Kidney epithelial cell (primary cell): ENCODE measurements around the gene LCA5L. TPM values are rescaled to one million over a fixed set of nuclear protein-coding genes. Genes with fewer than 3 reads are reported as not detected.

Experiments used
- DNase-seq: peaks from one replicate; pipeline ENCODE4 v3.0.0-alpha.2; 2010; ENCODE audit warnings: low read depth
- H3K27me3 ChIP-seq: 2 replicates; pipeline ENCODE4 v1.6.0; 2011; ENCODE audit warnings: low read length; ENCODE audit not compliant: control insufficient read depth, insufficient read depth
- H3K36me3 ChIP-seq: 2 replicates; pipeline ENCODE4 v1.5.1; 2011; ENCODE audit warnings: low read length; ENCODE audit not compliant: control insufficient read depth, insufficient read depth
- H3K4me3 ChIP-seq: 2 replicates; pipeline ENCODE4 v1.5.1; 2011; ENCODE audit warnings: low read depth, mild to moderate bottlenecking, control low read depth, low read length
- total RNA-seq: library from RNA; depleted of rRNA; stranded (reverse); fragments of >200 nt; gene quantifications from 2 replicates; pipeline ENCODE4 v1.2.3, GENCODE V29; 2015
- TF ChIP-seq, protein P1 (sequence below): IDR thresholded peaks from 2 replicates; pipeline ENCODE4 v1.5.1; 2011; ENCODE audit warnings: mild to moderate bottlenecking, moderate library complexity, low read length, control low read depth, inconsistent platforms; ENCODE audit not compliant: insufficient read depth, poor library complexity, severe bottlenecking

Gene LCA5L
- total RNA-seq, 1 donor from 2014 or later = 2.0 TPM

DNA sequence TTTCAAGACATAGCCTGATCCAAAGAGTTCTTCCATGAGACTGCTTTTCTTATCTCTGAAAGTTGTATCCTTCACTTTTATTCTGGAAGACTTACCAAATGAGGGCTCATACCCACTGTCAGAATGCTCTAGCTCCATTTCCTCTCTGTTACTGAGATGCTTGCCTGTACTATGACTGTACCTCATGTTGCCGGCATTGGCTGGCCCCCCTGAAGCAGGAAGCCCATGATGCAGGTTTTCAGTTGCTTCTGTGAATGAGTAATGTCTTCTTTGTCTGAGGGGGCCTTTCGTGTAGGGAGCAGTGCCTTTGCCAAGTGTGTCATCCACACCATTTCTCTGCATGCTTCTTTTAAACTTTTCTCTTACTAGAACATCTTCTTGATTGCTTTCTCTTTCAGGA, 39.5 kb downstream of the LCA5L start:
- DNase-seq = no peak
- no peaks in the 10 kb centered on the region for H3K36me3 ChIP-seq
- TF ChIP-seq, protein P1, sequence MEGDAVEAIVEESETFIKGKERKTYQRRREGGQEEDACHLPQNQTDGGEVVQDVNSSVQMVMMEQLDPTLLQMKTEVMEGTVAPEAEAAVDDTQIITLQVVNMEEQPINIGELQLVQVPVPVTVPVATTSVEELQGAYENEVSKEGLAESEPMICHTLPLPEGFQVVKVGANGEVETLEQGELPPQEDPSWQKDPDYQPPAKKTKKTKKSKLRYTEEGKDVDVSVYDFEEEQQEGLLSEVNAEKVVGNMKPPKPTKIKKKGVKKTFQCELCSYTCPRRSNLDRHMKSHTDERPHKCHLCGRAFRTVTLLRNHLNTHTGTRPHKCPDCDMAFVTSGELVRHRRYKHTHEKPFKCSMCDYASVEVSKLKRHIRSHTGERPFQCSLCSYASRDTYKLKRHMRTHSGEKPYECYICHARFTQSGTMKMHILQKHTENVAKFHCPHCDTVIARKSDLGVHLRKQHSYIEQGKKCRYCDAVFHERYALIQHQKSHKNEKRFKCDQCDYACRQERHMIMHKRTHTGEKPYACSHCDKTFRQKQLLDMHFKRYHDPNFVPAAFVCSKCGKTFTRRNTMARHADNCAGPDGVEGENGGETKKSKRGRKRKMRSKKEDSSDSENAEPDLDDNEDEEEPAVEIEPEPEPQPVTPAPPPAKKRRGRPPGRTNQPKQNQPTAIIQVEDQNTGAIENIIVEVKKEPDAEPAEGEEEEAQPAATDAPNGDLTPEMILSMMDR = no peak
- H3K4me3 ChIP-seq = no peak overlapping the region
- no peaks in the 10 kb centered on the region for H3K27me3 ChIP-seq

DNA sequence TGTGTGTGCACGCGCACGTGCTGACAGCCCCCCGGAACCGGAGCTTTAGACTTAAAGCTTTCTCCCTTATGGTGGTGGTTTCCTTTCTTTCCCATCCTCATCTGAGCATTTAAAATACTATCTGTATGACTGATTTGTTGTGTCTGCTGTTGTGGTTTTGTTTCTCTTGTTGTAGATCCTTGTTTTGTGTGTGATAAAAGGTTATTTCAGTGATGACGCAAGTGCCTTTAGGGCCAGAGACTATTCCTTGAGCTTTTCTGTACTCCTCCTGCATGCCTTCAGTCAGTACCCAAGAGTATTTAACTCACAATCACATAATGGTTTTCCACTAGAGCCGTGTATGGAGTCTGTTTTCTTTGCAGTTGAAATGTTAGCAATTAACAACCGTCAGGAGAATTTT, 45.4 kb downstream of the LCA5L start:
- TF ChIP-seq, protein P1 = no peak
- H3K36me3 ChIP-seq = no peaks in the 10 kb centered on the region
- no peaks in the 10 kb centered on the region for H3K27me3 ChIP-seq
- DNase-seq = no peak
- H3K4me3 ChIP-seq = no peak overlapping the region

DNA sequence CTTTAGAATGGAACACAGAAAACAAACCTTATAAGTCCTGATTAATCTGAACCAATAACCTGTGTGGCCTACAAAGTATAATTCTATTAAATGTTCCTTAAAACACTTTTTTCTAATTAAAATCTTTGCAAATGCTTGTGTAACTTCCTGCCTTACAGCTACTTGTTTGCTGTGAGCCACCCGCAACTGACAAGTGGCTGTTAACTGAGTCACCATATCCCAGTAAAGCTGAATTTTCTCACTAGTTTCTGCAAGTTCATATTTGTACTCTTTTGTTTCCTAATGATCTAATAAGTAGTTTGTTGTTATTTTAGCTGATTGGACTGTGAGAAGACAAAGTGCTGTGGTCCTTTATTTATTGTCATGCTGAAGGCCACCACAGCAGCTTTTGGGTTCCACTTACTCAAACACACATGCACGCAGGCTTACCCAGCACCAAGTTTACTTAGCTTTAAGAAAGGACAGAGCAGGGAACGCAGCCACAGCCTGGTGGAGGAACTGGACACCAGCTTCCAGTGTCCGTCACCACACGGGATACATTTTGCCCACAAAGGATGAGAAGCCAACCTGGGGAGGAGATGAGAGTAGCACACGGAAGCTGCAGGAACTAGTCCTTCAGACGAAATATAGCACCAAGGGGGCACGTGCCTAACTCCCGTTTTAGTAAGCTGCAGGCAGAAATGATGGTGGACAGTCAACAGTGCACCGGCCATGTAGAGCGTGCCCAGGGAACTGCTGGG, 47.8 kb downstream of the LCA5L start:
- no peak overlapping the region for H3K4me3 ChIP-seq
- no peaks in the 10 kb centered on the region for H3K27me3 ChIP-seq
- no peak for DNase-seq
- no peaks in the 10 kb centered on the region for H3K36me3 ChIP-seq
- TF ChIP-seq, protein P1 = no peak

DNA sequence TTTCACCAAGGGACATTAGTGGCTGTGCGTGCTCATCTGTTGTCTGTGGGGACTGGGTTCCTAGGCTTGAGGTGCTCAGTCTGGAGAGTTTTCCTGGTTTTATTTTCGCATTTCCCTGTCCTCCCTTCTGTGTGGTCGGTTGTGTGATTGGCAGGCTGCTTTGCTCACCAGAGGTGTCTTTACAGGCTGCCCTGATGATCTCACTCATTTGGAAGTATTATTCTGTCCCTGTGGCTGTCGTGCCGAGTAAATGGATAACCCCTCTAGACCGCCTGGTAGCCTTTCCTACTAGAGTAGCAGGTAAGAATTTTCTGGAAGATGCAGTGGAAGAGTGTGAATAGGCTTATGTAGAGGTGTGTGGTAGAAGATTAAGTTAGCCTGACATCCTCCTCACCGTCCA, 52.6 kb downstream of the LCA5L start:
- TF ChIP-seq, protein P1 = no peak
- Histone ChIP-seq H3K4me3 (no peak overlapping the region), H3K36me3 (no peaks in the 10 kb centered on the region), H3K27me3 (no peaks in the 10 kb centered on the region)
- DNase-seq = no peak

DNA sequence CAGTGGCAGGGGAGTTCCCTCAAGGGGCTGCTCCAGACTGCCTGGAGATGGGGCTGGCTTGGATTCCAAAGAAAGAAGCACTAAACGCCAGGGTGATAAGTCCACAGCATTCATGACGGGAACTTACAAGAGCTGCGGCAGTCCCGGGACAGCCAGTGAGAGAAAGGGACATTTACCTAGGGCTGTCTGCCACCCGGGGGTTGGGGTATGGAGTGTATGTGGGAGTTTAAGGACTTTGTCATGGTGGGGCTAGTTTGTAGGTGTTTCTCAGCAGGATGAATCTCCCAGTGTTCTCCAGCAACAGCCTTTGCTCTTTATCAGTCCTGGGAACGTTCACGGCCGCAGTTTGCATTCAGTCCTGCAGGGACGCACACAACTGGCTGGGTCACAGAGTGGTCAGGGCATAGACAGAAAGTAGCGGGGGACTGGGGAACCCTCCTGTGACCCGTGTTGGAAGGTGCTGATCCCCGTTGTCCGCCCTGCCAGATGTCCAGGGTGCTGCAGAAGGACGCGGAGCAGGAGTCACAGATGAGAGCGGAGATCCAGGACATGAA, 55.3 kb downstream of the LCA5L start:
- TF ChIP-seq, protein P1 = no peak
- H3K36me3 ChIP-seq = no peaks in the 10 kb centered on the region

DNA sequence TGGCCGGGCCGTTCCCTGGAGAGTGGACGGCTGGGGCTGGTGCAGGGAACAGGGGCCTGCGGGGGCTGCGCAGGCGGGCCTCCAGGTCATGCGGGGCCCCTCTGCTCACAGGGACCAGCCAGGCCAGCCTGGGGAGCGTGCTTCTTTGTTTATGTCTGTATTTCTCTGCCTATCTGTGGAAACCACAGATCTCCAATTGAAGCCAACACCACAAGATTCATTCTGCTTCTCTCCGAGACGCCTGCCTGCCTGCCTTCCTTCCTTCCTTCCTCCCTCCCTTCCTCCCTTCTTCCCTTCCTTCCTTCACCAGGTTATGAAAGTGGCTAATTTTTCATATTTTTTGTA, 56.8 kb downstream of the LCA5L start:
- Histone ChIP-seq H3K36me3 (no peaks in the 10 kb centered on the region), H3K27me3 (no peaks in the 10 kb centered on the region), H3K4me3 (no peak overlapping the region)
- DNase-seq = no peak
- TF ChIP-seq, protein P1 = no peak

More for the DNA sequence above, 55.3 kb downstream of the LCA5L start:
- no peaks in the 10 kb centered on the region for H3K27me3 ChIP-seq
- DNase-seq = no peak
- H3K4me3 ChIP-seq = no peak overlapping the region
